Transverse colon (tissue), 4 donors: ENCODE data around the gene WNT11.

Experiments used
- CTCF ChIP-seq, 5 experiments: fragments of 200-600 bp in 3 of 5; fragments of 450-650 bp in 2 of 5; sonication (generic) in 3 of 5; IDR thresholded peaks; 1 replicate in 2 of 5; 2 replicates in 3 of 5; pipeline ENCODE4 v1.5.1; 2016 to 2017; ENCODE audit warnings: antibody characterized with exemption in 5 of 5, inconsistent platforms in 3 of 5, mild to moderate bottlenecking in 2 of 5, moderate library complexity in 1 of 5
- POLR2A ChIP-seq: fragments of 450-650 bp; IDR thresholded peaks from one replicate; pipeline ENCODE4 v1.6.1; 2016; ENCODE audit warnings: antibody characterized with exemption, mild to moderate bottlenecking, moderate library complexity
- POLR2AphosphoS5 ChIP-seq, 3 donors: sonication (generic); formaldehyde crosslinking; IDR thresholded peaks; one replicate each; pipeline ENCODE4 v1.6.1; 2016; ENCODE audit warnings: antibody characterized with exemption in 3 of 3

- TF ChIP-seq CTCF (IDR thresholded peaks at IDR 0.05) (peak in 1 of 5 experiments; percentile 23), POLR2AphosphoS5 (IDR thresholded peaks at IDR 0.05) (peak; percentile 26 to 69 (median 55)), POLR2A (peak; percentile 39)
Observed at GRCh38 chr11:76235233-76236091, 29.2 kb upstream of the WNT11 start.
